A204.1 (cell line): ENCODE results near the gene NKIRAS2.

Experiments used
- FAIRE-seq: peaks from 2 replicates; lab custom pipeline; 2012; peaks lifted over from hg19 to GRCh38; lab: Jason Lieb, UNC

NKIRAS2 gene

GRCh38 chr17:42058063-42058462 lies 38.2 kb downstream of the NKIRAS2 start:
- no peak for FAIRE-seq

GRCh38 chr17:42059815-42060214 lies 39.9 kb downstream of the NKIRAS2 start:
- no peak for FAIRE-seq

- FAIRE-seq = no peak
Measured at GRCh38 chr17:42060231-42060630, 40.3 kb downstream of the NKIRAS2 start.

- FAIRE-seq = no peak
Measured at GRCh38 chr17:42061646-42062487, 42.0 kb downstream of the NKIRAS2 start.

GRCh38 chr17:42062681-42063080 lies 42.8 kb downstream of the NKIRAS2 start:
- no peak for FAIRE-seq

GRCh38 chr17:42065201-42065600 lies 45.3 kb downstream of the NKIRAS2 start:
- FAIRE-seq = no peak

- FAIRE-seq = no peak
Measured at GRCh38 chr17:42067371-42068091, 47.6 kb downstream of the NKIRAS2 start.

- no peak for FAIRE-seq
Measured at GRCh38 chr17:42068979-42069378, 49.1 kb downstream of the NKIRAS2 start.

- no peak for FAIRE-seq
Measured at GRCh38 chr17:42071810-42072209, 51.9 kb downstream of the NKIRAS2 start.

- no peak for FAIRE-seq
Measured at GRCh38 chr17:42072323-42073187, 52.7 kb downstream of the NKIRAS2 start.
